ENCODE data around the gene ITPR2.
"Not testable (repeated sequence)": the region's sequence is repeated elsewhere in the genome, so short reads cannot be mapped to it uniquely, and the experiment has no call there.

The ITPR2 gene

GRCh38 chr12:26786865-26787514 lies 46.0 kb downstream of the ITPR2 start:
- peak in 1 of 2 experiments; percentile 37 for DNase-seq (ENCODE audit: low read depth in 2 of 2)

GRCh38 chr12:26786491-26786864 lies 46.5 kb downstream of the ITPR2 start:
- no peak for DNase-seq (ENCODE audit: low read depth in 2 of 2)

GRCh38 chr12:26783816-26784379 lies 49.1 kb downstream of the ITPR2 start:
- DNase-seq (ENCODE audit: low read depth in 2 of 2) = not testable (repeated sequence)

GRCh38 chr12:26783131-26783526 lies 49.9 kb downstream of the ITPR2 start:
- DNase-seq (ENCODE audit: low read depth in 2 of 2) = no peak

GRCh38 chr12:26782372-26783130 lies 50.4 kb downstream of the ITPR2 start:
- DNase-seq (ENCODE audit: low read depth in 2 of 2) = no peak

GRCh38 chr12:26780656-26781055 lies 52.3 kb downstream of the ITPR2 start:
- not testable (repeated sequence) for DNase-seq (ENCODE audit: low read depth in 2 of 2)

GRCh38 chr12:26778173-26778775 lies 54.7 kb downstream of the ITPR2 start:
- DNase-seq (ENCODE audit: low read depth in 2 of 2) = not testable (repeated sequence)

- no peak for DNase-seq (ENCODE audit: low read depth in 2 of 2)
Measured at GRCh38 chr12:26777236-26777635, 55.8 kb downstream of the ITPR2 start.

GRCh38 chr12:26775991-26776390 lies 57.0 kb downstream of the ITPR2 start:
- DNase-seq (ENCODE audit: low read depth in 2 of 2) = not testable (repeated sequence)

- DNase-seq (ENCODE audit: low read depth in 2 of 2) = no peak
Measured at GRCh38 chr12:26773313-26774104, 59.5 kb downstream of the ITPR2 start.

GRCh38 chr12:26771861-26772260 lies 61.1 kb downstream of the ITPR2 start:
- no peak for DNase-seq (ENCODE audit: low read depth in 2 of 2)

GRCh38 chr12:26770239-26771070 lies 62.5 kb downstream of the ITPR2 start:
- no peak for DNase-seq (ENCODE audit: low read depth in 2 of 2)

GRCh38 chr12:26769611-26770010 lies 63.4 kb downstream of the ITPR2 start:
- no peak for DNase-seq (ENCODE audit: low read depth in 2 of 2)

GRCh38 chr12:26768611-26769603 lies 64.1 kb downstream of the ITPR2 start:
- no peak for DNase-seq (ENCODE audit: low read depth in 2 of 2)

GRCh38 chr12:26767865-26768264 lies 65.1 kb downstream of the ITPR2 start:
- no peak for DNase-seq (ENCODE audit: low read depth in 2 of 2)

GRCh38 chr12:26767116-26767515 lies 65.9 kb downstream of the ITPR2 start:
- DNase-seq (ENCODE audit: low read depth in 2 of 2) = no peak

GRCh38 chr12:26762186-26762585 lies 70.8 kb downstream of the ITPR2 start:
- DNase-seq (ENCODE audit: low read depth in 2 of 2) = no peak

- no peak for DNase-seq (ENCODE audit: low read depth in 2 of 2)
Measured at GRCh38 chr12:26761775-26762174, 71.2 kb downstream of the ITPR2 start.

- DNase-seq (ENCODE audit: low read depth in 2 of 2) = no peak
Measured at GRCh38 chr12:26760657-26761293, 72.2 kb downstream of the ITPR2 start.
